HCT116 (cell line): ENCODE results near the gene CLASP1. TPM values are rescaled to one million over a fixed set of nuclear protein-coding genes. Genes with fewer than 3 reads are reported as not detected.

ENCODE experiments used
- ATAC-seq: fragments of 200-7000 bp; cut with Tn5 transposase; 2 replicates; pipeline ENCODE4 v1.9.1; 2020; ENCODE audit warnings: mild to moderate bottlenecking, moderate library complexity
- BruUV-seq: library from RNA; stranded (reverse); fragments of 400-500 nt; replicated peaks from 2 replicates; lab custom pipeline; 2021; lab: Mats Ljungman, UMichigan
- CTCF ChIA-PET: fragments of 300-600 bp; sonication (Branson Sonifier 250); formaldehyde crosslinking; loops from one replicate; lab custom pipeline; 2021; ENCODE audit warnings: antibody characterized with exemption; lab: Charles Lee
- POLR2A ChIA-PET: fragments of 300-600, 350-600 bp; sonication (Branson Sonifier 250); formaldehyde crosslinking; loops from one replicate; lab custom pipeline; 2021; ENCODE audit warnings: antibody characterized with exemption; lab: Charles Lee
- RAD21 ChIA-PET, 2 experiments: fragments of 300-600 bp; sonication (Branson Sonifier 250); formaldehyde crosslinking; loops; one replicate each; lab custom pipeline; 2023; ENCODE audit warnings: low total read pairs in 2 of 2; ENCODE audit not compliant: uncharacterized antibody in 2 of 2, unreplicated experiment in 2 of 2, low non-redundant PET in 1 of 2; lab: Charles Lee
- DNase-seq: peaks from one replicate; pipeline ENCODE4 v3.0.0-alpha.2; 2010; ENCODE audit warnings: low read depth, low spot score
- H2AFZ ChIP-seq: fragments of 200-600 bp; shearing (Covaris generic), sonication (generic); 2 replicates; pipeline ENCODE4 v1.6.1; 2017; ENCODE audit warnings: low read depth, mixed run types, mixed read lengths, antibody characterized with exemption, low read length; ENCODE audit not compliant: poor library complexity, severe bottlenecking
- H3K27ac ChIP-seq: 2 replicates; pipeline ENCODE4 v1.5.1; 2012; ENCODE audit warnings: low read depth, low read length
- H3K27me3 ChIP-seq: fragments of 200-600 bp; sonication (generic); 2 replicates; pipeline ENCODE4 v1.6.1; 2016; ENCODE audit warnings: mixed run types, low read length, mixed read lengths; ENCODE audit not compliant: insufficient read depth
- H3K36me3 ChIP-seq, 2 experiments: fragments of 200-500 bp in 1 of 2; fragments of 200-600 bp in 1 of 2; sonication (Bioruptor generic) in 1 of 2; sonication (generic) in 1 of 2; 2 replicates each; pipeline versions ENCODE4 v1.5.1 to v1.6.1; 2014 to 2016; ENCODE audit warnings: low read length in 2 of 2, inconsistent platforms in 1 of 2, mixed read lengths in 1 of 2, mixed run types in 1 of 2; ENCODE audit not compliant: insufficient read depth in 2 of 2, control insufficient read depth in 1 of 2
- H3K4me1 ChIP-seq, 2 experiments: fragments of 200-600 bp in 1 of 2; sonication (generic) in 1 of 2; 2 replicates each; pipeline versions ENCODE4 v1.5.1 to v1.6.1; 2012 to 2017; ENCODE audit warnings: low read length in 2 of 2, inconsistent platforms in 1 of 2, mild to moderate bottlenecking in 1 of 2, mixed read lengths in 1 of 2, mixed run types in 1 of 2, moderate library complexity in 1 of 2; ENCODE audit not compliant: insufficient read depth in 2 of 2, control insufficient read depth in 1 of 2
- H3K4me2 ChIP-seq: fragments of 200-600 bp; sonication (generic); 2 replicates; pipeline ENCODE4 v1.6.1; 2017; ENCODE audit warnings: mixed run types, low read length, mixed read lengths
- H3K4me3 ChIP-seq, 2 experiments: fragments of 200-600 bp in 1 of 2; sonication (generic) in 1 of 2; replicated peaks in 1 of 2; 2 replicates each; pipeline ENCODE4 v1.5.1; 2011 to 2016; ENCODE audit warnings: low read length in 2 of 2, control low read depth in 1 of 2, low read depth in 1 of 2, mild to moderate bottlenecking in 1 of 2, mixed read lengths in 1 of 2, mixed run types in 1 of 2
- H3K79me2 ChIP-seq: fragments of 200-600 bp; sonication (generic); 2 replicates; pipeline ENCODE4 v1.6.1; 2017; ENCODE audit warnings: mild to moderate bottlenecking, mixed run types, low read length, moderate library complexity, mixed read lengths; ENCODE audit not compliant: insufficient read depth
- H3K9ac ChIP-seq: fragments of 200-600 bp; sonication (generic); 2 replicates; pipeline ENCODE4 v1.6.1; 2016; ENCODE audit warnings: low read length, mixed read lengths
- H3K9me2 ChIP-seq: fragments of 200-600 bp; sonication (generic), shearing (Covaris generic); 2 replicates; pipeline ENCODE4 v1.6.1; 2017; ENCODE audit warnings: mixed run types, mild to moderate bottlenecking, moderate library complexity; ENCODE audit not compliant: insufficient read depth
- H3K9me3 ChIP-seq, 2 experiments: fragments of 200-500 bp in 1 of 2; fragments of 200-600 bp in 1 of 2; sonication (Bioruptor generic) in 1 of 2; sonication (generic) in 1 of 2; 2 replicates each; pipeline ENCODE4 v1.6.1; 2014 to 2017; ENCODE audit warnings: low read length in 2 of 2, mixed read lengths in 2 of 2, inconsistent platforms in 1 of 2, low read depth in 1 of 2, mild to moderate bottlenecking in 1 of 2, mixed run types in 1 of 2, moderate library complexity in 1 of 2; ENCODE audit not compliant: control insufficient read depth in 1 of 2, insufficient read depth in 1 of 2
- H4K20me1 ChIP-seq: fragments of 200-600 bp; sonication (generic), shearing (Covaris generic); 2 replicates; pipeline ENCODE4 v1.6.1; 2017; ENCODE audit warnings: mixed run types, mild to moderate bottlenecking, moderate library complexity; ENCODE audit not compliant: insufficient read depth
- ATF3 ChIP-seq: IDR thresholded peaks from 2 replicates; pipeline ENCODE4 v1.6.1; 2012
- CBX3 ChIP-seq: IDR thresholded peaks from 2 replicates; pipeline ENCODE4 v1.6.1; 2012; ENCODE audit warnings: low read depth
- CEBPB ChIP-seq: IDR thresholded peaks from 2 replicates; pipeline ENCODE4 v1.6.1; 2012; ENCODE audit warnings: low read depth
- CTCF ChIP-seq, 3 experiments: fragments of 200-600 bp in 1 of 3; sonication (generic) in 1 of 3; IDR thresholded peaks in 2 of 3; conservative IDR thresholded peaks in 1 of 3; 2 replicates each; pipeline ENCODE4 v1.5.1; 2012 to 2017; ENCODE audit warnings: low read depth in 2 of 3, low read length in 2 of 3, antibody characterized with exemption in 1 of 3, borderline replicate concordance in 1 of 3, control low read depth in 1 of 3, mild to moderate bottlenecking in 1 of 3, mixed read lengths in 1 of 3, mixed run types in 1 of 3, moderate library complexity in 1 of 3; ENCODE audit not compliant: insufficient read depth in 1 of 3
- EZH2 ChIP-seq: fragments of 200-600 bp; sonication (generic); IDR thresholded peaks from 2 replicates; pipeline ENCODE4 v1.6.1; 2017; ENCODE audit warnings: antibody characterized with exemption, mixed run types
- JUND ChIP-seq: IDR thresholded peaks from 2 replicates; pipeline ENCODE4 v1.6.1; 2012
- MAX ChIP-seq: IDR thresholded peaks from 2 replicates; pipeline ENCODE4 v1.6.1; 2012
- POLR2A ChIP-seq: IDR thresholded peaks from 2 replicates; pipeline ENCODE4 v1.7.0; 2011; ENCODE audit warnings: borderline replicate concordance; ENCODE audit not compliant: insufficient read depth, insufficient read length; ENCODE audit errors: extremely low read depth
- RAD21 ChIP-seq: IDR thresholded peaks from 2 replicates; pipeline ENCODE4 v1.6.1; 2012; ENCODE audit warnings: low read depth, mild to moderate bottlenecking
- REST ChIP-seq: IDR thresholded peaks from 2 replicates; pipeline ENCODE4 v1.6.1; 2012; ENCODE audit warnings: low read depth
- SIN3A ChIP-seq: IDR thresholded peaks from 2 replicates; pipeline ENCODE4 v1.6.1; 2012; ENCODE audit warnings: low read depth
- TCF7L2 ChIP-seq: IDR thresholded peaks from 2 replicates; pipeline ENCODE4 v1.7.0; 2011; ENCODE audit warnings: borderline replicate concordance, inconsistent platforms; ENCODE audit not compliant: insufficient read depth, insufficient read length; ENCODE audit errors: extremely low read depth
- YY1 ChIP-seq: IDR thresholded peaks from 2 replicates; pipeline ENCODE4 v1.6.1; 2011; ENCODE audit warnings: low read length, low read depth, moderate library complexity, mild to moderate bottlenecking; ENCODE audit not compliant: insufficient replicate concordance; ENCODE audit errors: extremely low read depth
- ZBTB33 ChIP-seq: IDR thresholded peaks from 2 replicates; pipeline ENCODE4 v1.6.1; 2011; ENCODE audit warnings: mild to moderate bottlenecking, low read length, moderate library complexity; ENCODE audit not compliant: insufficient replicate concordance; ENCODE audit errors: extremely low read depth
- ZNF274 ChIP-seq: fragments of 200-500 bp; sonication (Bioruptor generic); IDR thresholded peaks from 2 replicates; pipeline ENCODE4 v1.6.1; 2014; ENCODE audit warnings: mild to moderate bottlenecking, low read depth, low read length, inconsistent platforms
- intact Hi-C: fragments of 100-400 bp; cut with micrococcal nuclease; formaldehyde crosslinking; loops from 2 replicates; pipeline ENCODE4 v1.10.0; 2022
- total RNA-seq: library from RNA; stranded (reverse); gene quantifications from one replicate; pipeline ENCODE4 v1.2.1, GENCODE V29; 2021; ENCODE audit not compliant: unreplicated experiment

Gene CLASP1
- total RNA-seq, 1 experiment from 2014 or later, result 41.9 TPM

GRCh38 chr2:121598087-121598486 is 51.2 kb downstream of the CLASP1 start (continued):
- no peak for TF ChIP-seq MAX
- TF ChIP-seq ZNF274, result no peak
- no peak for TF ChIP-seq EZH2

- POLR2A ChIA-PET, result interaction anchor here (0.9 kb wide), 1 partner anchor 66 kb away, joined by 5 read pairs; the partner anchor contains the start of gene RNU4ATAC
- CTCF ChIA-PET, result interaction anchor here (0.7 to 1.3 kb wide), 3 partner anchors 22 to 468 kb away, joined by 3 to 4 read pairs (median 3); no protein-coding TSS in a partner anchor
- Histone ChIP-seq H4K20me1 (no peaks in the 10 kb centered on the region; the same call in 1 of the 2 replicates), H3K4me3 (no peak overlapping the region), H3K36me3 (no peaks in the 10 kb centered on the region), H3K9ac (no peak overlapping the region), H3K4me1 (peaks cover 3 to 11% of the 10 kb centered on the region in 2 experiments; a peak in 3 of 4 replicates), H3K27me3 (no peaks in the 10 kb centered on the region), H3K9me2 (no peaks in the 10 kb centered on the region), H3K79me2 (peaks cover 47% of the 10 kb centered on the region), H3K9me3 (no peaks in the 10 kb centered on the region), H3K4me2 (peak overlapping the region; percentile 20; the same call in 1 of the 2 replicates), H2AFZ (no peak overlapping the region), H3K27ac (peak overlapping the region; percentile 5; the same call in 1 of the 2 replicates)
- RAD21 ChIA-PET, result no interaction called here
- no TSS peak for BruUV-seq
- intact Hi-C loops, result loop anchor here (1.0 kb wide), 1 partner anchor 122 kb away; no protein-coding TSS in a partner anchor
- DNase-seq (peak; percentile 33), ATAC-seq (peak; percentile 88)
- TF ChIP-seq ATF3 (no peak), RAD21 (peak; percentile 63), POLR2A (no peak), SIN3A (no peak), CBX3 (peak; percentile 33; the same call in 1 of the 2 replicates), TCF7L2 (no peak), REST (no peak), CEBPB (no peak), YY1 (no peak), CTCF (IDR thresholded peaks at IDR 0.05 in 2 of 3, conservative IDR thresholded peaks at IDR 0.05 in 1 of 3; ENCODE audit: borderline replicate concordance in 1 of 3, insufficient read depth in 1 of 3, low read depth in 2 of 3, low read length in 2 of 3) (peak; percentile 48 to 62 (median 61)), ZBTB33 (no peak), JUND (no peak)
Measured at GRCh38 chr2:121596221-121597080, 52.8 kb downstream of the CLASP1 start.
